H9 (cell line): ENCODE data around the gene SFMBT2. TPM values are rescaled to one million over a fixed set of nuclear protein-coding genes. Genes with fewer than 3 reads are reported as not detected.

Experiments
- DNase-seq: peaks from one replicate; pipeline ENCODE4 v3.0.0-alpha.2; 2017
- H2AFZ ChIP-seq: one replicate; pipeline ENCODE4 v1.6.1; 2013; ENCODE audit warnings: mild to moderate bottlenecking, low read length, control low read depth, moderate library complexity
- H2AK5ac ChIP-seq: 2 replicates; pipeline ENCODE4 v1.6.1; 2013; ENCODE audit warnings: low read length, control low read depth, mixed read lengths; ENCODE audit not compliant: insufficient read length
- H2BK120ac ChIP-seq: one replicate; pipeline ENCODE4 v1.6.1; 2013; ENCODE audit warnings: low read depth, mild to moderate bottlenecking, low read length, control low read depth, inconsistent platforms; ENCODE audit not compliant: poor library complexity, severe bottlenecking
- H2BK12ac ChIP-seq: 2 replicates; pipeline ENCODE4 v1.6.1; 2013; ENCODE audit warnings: low read length, control low read depth, mixed read lengths, low read depth; ENCODE audit not compliant: insufficient read length
- H2BK15ac ChIP-seq: 2 replicates; pipeline ENCODE4 v1.6.1; 2013; ENCODE audit warnings: low read depth, low read length, control low read depth
- H2BK20ac ChIP-seq: one replicate; pipeline ENCODE4 v1.6.1; 2013; ENCODE audit warnings: low read depth, mild to moderate bottlenecking, low read length, control low read depth, inconsistent platforms; ENCODE audit not compliant: poor library complexity, severe bottlenecking
- H2BK5ac ChIP-seq: 2 replicates; pipeline ENCODE4 v1.6.1; 2013; ENCODE audit warnings: low read length, control low read depth, mixed read lengths; ENCODE audit not compliant: insufficient read length
- H3K14ac ChIP-seq: 2 replicates; pipeline ENCODE4 v1.6.1; 2013; ENCODE audit warnings: low read length, control low read depth; ENCODE audit not compliant: insufficient read depth
- H3K18ac ChIP-seq: 2 replicates; pipeline ENCODE4 v1.6.1; 2013; ENCODE audit warnings: low read depth, mild to moderate bottlenecking, mixed read lengths, low read length, control low read depth; ENCODE audit not compliant: insufficient read length
- H3K23ac ChIP-seq: 2 replicates; pipeline ENCODE4 v1.6.1; 2013; ENCODE audit warnings: low read length, control low read depth, mixed read lengths, low read depth; ENCODE audit not compliant: insufficient read length
- H3K23me2 ChIP-seq: 2 replicates; pipeline ENCODE4 v1.6.1; 2013; ENCODE audit warnings: low read depth, mild to moderate bottlenecking, mixed read lengths, low read length, control low read depth; ENCODE audit not compliant: insufficient read length, poor library complexity, severe bottlenecking
- H3K27ac ChIP-seq: 2 replicates; pipeline ENCODE4 v1.5.1; 2013; ENCODE audit warnings: low read length, control low read depth, mixed read lengths, low read depth; ENCODE audit not compliant: insufficient read length
- H3K27me3 ChIP-seq: 2 replicates; pipeline ENCODE4 v1.6.1; 2013; ENCODE audit warnings: low read length, control low read depth, inconsistent platforms; ENCODE audit not compliant: insufficient read depth
- H3K4ac ChIP-seq: 2 replicates; pipeline ENCODE4 v1.6.1; 2013; ENCODE audit warnings: low read depth, mild to moderate bottlenecking, control low read depth, inconsistent platforms, low read length, moderate library complexity
- H3K4me1 ChIP-seq: 2 replicates; pipeline ENCODE4 v1.6.1; 2013; ENCODE audit warnings: low read length, control low read depth, inconsistent platforms; ENCODE audit not compliant: insufficient read depth
- H3K4me2 ChIP-seq: 2 replicates; pipeline ENCODE4 v1.6.1; 2013; ENCODE audit warnings: low read length, control low read depth, mixed read lengths; ENCODE audit not compliant: insufficient read length, insufficient read depth
- H3K56ac ChIP-seq: 2 replicates; pipeline ENCODE4 v1.6.1; 2013; ENCODE audit warnings: low read depth, mild to moderate bottlenecking, mixed read lengths, low read length, control low read depth; ENCODE audit not compliant: insufficient read length
- H3K79me1 ChIP-seq: 2 replicates; pipeline ENCODE4 v1.6.1; 2013; ENCODE audit warnings: low read depth, mild to moderate bottlenecking, moderate library complexity, low read length, control low read depth, inconsistent platforms; ENCODE audit not compliant: insufficient read depth, poor library complexity, severe bottlenecking
- H3K79me2 ChIP-seq: 2 replicates; pipeline ENCODE4 v1.6.1; 2013; ENCODE audit warnings: low read length, control low read depth, inconsistent platforms; ENCODE audit not compliant: insufficient read depth
- H3K9ac ChIP-seq: 2 replicates; pipeline ENCODE4 v1.6.1; 2013; ENCODE audit warnings: low read length, control low read depth, mixed read lengths; ENCODE audit not compliant: insufficient read length; ENCODE audit errors: extremely low read depth
- H3K9me3 ChIP-seq: one replicate; pipeline ENCODE4 v1.6.1; 2013; ENCODE audit warnings: low read depth, low read length, inconsistent platforms; ENCODE audit not compliant: control insufficient read depth
- H3T11ph ChIP-seq: one replicate; pipeline ENCODE4 v1.6.1; 2013; ENCODE audit warnings: mild to moderate bottlenecking, low read length, control low read depth, inconsistent platforms
- H4K20me1 ChIP-seq: one replicate; pipeline ENCODE4 v1.6.1; 2013; ENCODE audit not compliant: control insufficient read depth, insufficient read length, insufficient read depth
- H4K5ac ChIP-seq: 2 replicates; pipeline ENCODE4 v1.6.1; 2013; ENCODE audit warnings: low read depth, mild to moderate bottlenecking, mixed read lengths, low read length, control low read depth; ENCODE audit not compliant: insufficient read length
- H4K8ac ChIP-seq: replicated peaks from 2 replicates; pipeline ENCODE4 v1.6.1; 2013; ENCODE audit warnings: low read length, control low read depth, mixed read lengths, low read depth; ENCODE audit not compliant: insufficient read length
- H4K91ac ChIP-seq: 2 replicates; pipeline ENCODE4 v1.6.1; 2013; ENCODE audit warnings: low read depth, mild to moderate bottlenecking, moderate library complexity, mixed read lengths, low read length, control low read depth; ENCODE audit not compliant: insufficient read length
- H3K27ac Mint-ChIP-seq, 3 experiments: 2 replicates in 2 of 3; 3 replicates in 1 of 3; pipeline ENCODE4 v1.8.0; 2020 to 2021; ENCODE audit warnings: mixed read lengths in 3 of 3, mild to moderate bottlenecking in 1 of 3, moderate library complexity in 1 of 3
- H3K27me3 Mint-ChIP-seq: 2 replicates; pipeline ENCODE4 v1.8.0; 2021; ENCODE audit warnings: low read depth, mild to moderate bottlenecking, moderate library complexity, mixed read lengths
- H3K36me3 Mint-ChIP-seq, 3 experiments: 2 replicates in 2 of 3; 3 replicates in 1 of 3; pipeline ENCODE4 v1.8.0; 2020 to 2021; ENCODE audit warnings: low read depth in 3 of 3, mixed read lengths in 3 of 3; ENCODE audit not compliant: insufficient read depth in 1 of 3
- H3K4me1 Mint-ChIP-seq, 2 experiments: 2 replicates each; pipeline ENCODE4 v1.8.0; 2020; ENCODE audit warnings: mixed read lengths in 2 of 2
- H3K4me3 Mint-ChIP-seq, 2 experiments: 2 replicates in 1 of 2; 3 replicates in 1 of 2; pipeline ENCODE4 v1.8.0; 2020 to 2021; ENCODE audit warnings: mild to moderate bottlenecking in 2 of 2, mixed read lengths in 2 of 2, moderate library complexity in 1 of 2
- H3K9me3 Mint-ChIP-seq, 2 experiments: 2 replicates in 1 of 2; 3 replicates in 1 of 2; pipeline ENCODE4 v1.8.0; 2020; ENCODE audit warnings: mild to moderate bottlenecking in 2 of 2, mixed read lengths in 2 of 2, moderate library complexity in 1 of 2
- CTCF ChIP-seq: fragments of 200-600 bp; sonication (generic); conservative IDR thresholded peaks from 3 replicates; pipeline ENCODE4 v1.8.0; 2021; ENCODE audit warnings: antibody characterized with exemption, mild to moderate bottlenecking
- whole genome bisulfite sequencing: extraction: QIAGEN DNeasy Blood & Tissue Kit; methylation state at CpG from one replicate; pipeline ENCODE4 v1.1.7; 2013; ENCODE audit warnings: missing lambda C conversion rate, low lambda C conversion rate, mixed read lengths; ENCODE audit not compliant: insufficient read length; ENCODE audit errors: extremely low coverage; 5-methylcytosine and 5-hydroxymethylcytosine counted together
- total RNA-seq: library from RNA; stranded (reverse); gene quantifications from 2 replicates; pipeline ENCODE4 v1.2.1, GENCODE V29; 2021

SFMBT2 gene
- total RNA-seq, 1 experiment from 2014 or later = 5.3 TPM

GRCh38 chr10:7409045-7409731 lies 1.6 kb downstream of the SFMBT2 start:
- DNase-seq = peak; percentile 33
- Histone ChIP-seq H3K79me1 (no peaks in the 10 kb centered on the region), H3K23me2 (peaks cover 51% of the 10 kb centered on the region), H3K18ac (no peak overlapping the region), H2BK12ac (no peak overlapping the region), H4K20me1 (no peaks in the 10 kb centered on the region), H2BK120ac (no peak overlapping the region), H3K9ac (no peak overlapping the region), H3K23ac (no peak overlapping the region), H3K4ac (no peak overlapping the region), H4K91ac (no peak overlapping the region), H2BK5ac (no peak overlapping the region), H3K56ac (no peak overlapping the region), H3K4me2 (peak overlapping the region; percentile 74), H3K14ac (no peak overlapping the region), H3K27me3 (peaks cover 29% of the 10 kb centered on the region; the same call in 1 of the 2 replicates), H3K4me1 (no peaks in the 10 kb centered on the region; the same call in 1 of the 2 replicates), H4K5ac (no peak overlapping the region), H3T11ph (no peak overlapping the region), H3K79me2 (peaks cover 4% of the 10 kb centered on the region; the same call in 1 of the 2 replicates), H2AK5ac (no peak overlapping the region), H4K8ac (no peak overlapping the region), H2AFZ (no peak overlapping the region), H3K9me3 (no peaks in the 10 kb centered on the region), H3K27ac (no peak overlapping the region), H2BK20ac (no peak overlapping the region), H2BK15ac (no peak overlapping the region)
- H3K4me3 Mint-ChIP-seq = peak overlapping the region; percentile 83 to 91
- H3K9me3 Mint-ChIP-seq = peaks cover 0 to 4% of the 10 kb centered on the region in 2 experiments; a peak in 2 of 5 replicates
- no peak overlapping the region; a peak in 1 of 7 replicates for H3K27ac Mint-ChIP-seq
- H3K36me3 Mint-ChIP-seq = no peaks in the 10 kb centered on the region
- WGBS = no CpG with 5 or more reads among the region's 38 CpGs
- H3K27me3 Mint-ChIP-seq = peaks cover 89% of the 10 kb centered on the region
- peaks cover 36 to 42% of the 10 kb centered on the region in 2 experiments for H3K4me1 Mint-ChIP-seq
- no peak for TF ChIP-seq CTCF
